Testis (tissue), 3 donors: Measurements from ENCODE around the gene NOXO1. TPM values are rescaled to one million over a fixed set of nuclear protein-coding genes. Genes with fewer than 3 reads are reported as not detected.

ENCODE experiments used
- DNase-seq: peaks from one replicate; pipeline ENCODE4 v3.0.0-alpha.2; 2019
- H3K27ac ChIP-seq, 2 donors: fragments of 200-600 bp; sonication (generic); one replicate each; pipeline ENCODE4 v1.5.1; 2019
- H3K27me3 ChIP-seq: fragments of 200-600 bp; sonication (generic); one replicate; pipeline ENCODE4 v1.5.1; 2019
- H3K36me3 ChIP-seq: fragments of 200-600 bp; sonication (generic); one replicate; pipeline ENCODE4 v1.5.1; 2017; ENCODE audit warnings: low read depth; ENCODE audit errors: missing control alignments
- H3K4me1 ChIP-seq: fragments of 200-600 bp; sonication (generic); one replicate; pipeline ENCODE4 v1.5.1; 2019
- H3K4me3 ChIP-seq, 2 donors: fragments of 200-600 bp; sonication (generic); one replicate each; pipeline ENCODE4 v1.5.1; 2017 to 2019
- H3K9me3 ChIP-seq: fragments of 200-600 bp; sonication (generic); one replicate; pipeline ENCODE4 v1.5.1; 2017
- CTCF ChIP-seq, 3 experiments: fragments of 450-650 bp in 2 of 3; fragments of 200-600 bp in 1 of 3; sonication (generic) in 1 of 3; IDR thresholded peaks; one replicate each; pipeline ENCODE4 v1.5.1; 2016 to 2019; ENCODE audit warnings: antibody characterized with exemption in 3 of 3, mild to moderate bottlenecking in 2 of 3, moderate library complexity in 1 of 3
- POLR2A ChIP-seq: fragments of 450-650 bp; IDR thresholded peaks from one replicate; pipeline ENCODE4 v1.6.1; 2017; ENCODE audit warnings: antibody characterized with exemption, mild to moderate bottlenecking, moderate library complexity
- WGBS, 2 donors: methylation state at CpG; one replicate each; pipeline ENCODE4 v1.1.5; 2018; 5-methylcytosine and 5-hydroxymethylcytosine counted together
- intact Hi-C: fragments of 100-400 bp; cut with DNase I; formaldehyde crosslinking; loops from one replicate; pipeline ENCODE4 v1.15.1; 2023; ENCODE audit warnings: low total_unique reads
- polyA plus RNA-seq: library from polyadenylated mRNA; stranded (reverse); fragments of 350-450 nt; fragmentation: Illumina TruSeq; extraction: RNeasy Lipid Tissue Mini Kit (QIAGEN cat#74804); gene quantifications from one replicate; pipeline ENCODE4 v1.2.3, GENCODE V29; 2014; ENCODE audit warnings: low read depth, low replicate concordance; ENCODE audit not compliant: insufficient read depth
- total RNA-seq, 2 donors: library from RNA; depleted of rRNA; stranded (reverse); fragments of >200 nt; gene quantifications; one replicate each; pipeline ENCODE4 v1.2.3, GENCODE V29; 2016

Gene NOXO1
- total and polyA plus RNA-seq, 3 donors from 2014 or later: 3.7 to 7.6 (median 4.8) TPM

- WGBS, 2 donors: 69% methylated on average over 16 to 37 of the region's 37 CpGs
- no peaks in the 10 kb centered on the region for H3K36me3 ChIP-seq
- no peak for TF ChIP-seq POLR2A
- no peak for DNase-seq
- no peaks in the 10 kb centered on the region for H3K9me3 ChIP-seq
- no peak overlapping the region for H3K27ac ChIP-seq
- peak overlapping the region; percentile 4 to 49 for H3K4me3 ChIP-seq
- H3K4me1 ChIP-seq: peaks cover 5% of the 10 kb centered on the region
- H3K27me3 ChIP-seq: no peaks in the 10 kb centered on the region
- intact Hi-C loops: no loop called here
These were observed 2.7 kb downstream of the NOXO1 start for GRCh38 chr16:1978476-1979120.

- Histone ChIP-seq H3K27ac (no peak overlapping the region), H3K36me3 (no peaks in the 10 kb centered on the region), H3K27me3 (no peaks in the 10 kb centered on the region), H3K4me1 (peaks cover 3% of the 10 kb centered on the region), H3K4me3 (no peak overlapping the region), H3K9me3 (no peaks in the 10 kb centered on the region)
- DNase-seq: no peak
- 94% methylated on average over 15 of the region's 18 CpGs; no CpG with 5 or more reads in 1 of the 2 donors for WGBS, 2 donors
- intact Hi-C loops: no loop called here
- TF ChIP-seq POLR2A (no peak), CTCF (IDR thresholded peaks at IDR 0.05) (no peak)
These were observed 3.4 kb downstream of the NOXO1 start for GRCh38 chr16:1977875-1978268.

- Histone ChIP-seq H3K27me3 (no peaks in the 10 kb centered on the region), H3K4me1 (peaks cover 7% of the 10 kb centered on the region), H3K4me3 (no peak overlapping the region), H3K27ac (no peak overlapping the region), H3K36me3 (no peaks in the 10 kb centered on the region), H3K9me3 (no peaks in the 10 kb centered on the region)
- DNase-seq: no peak
- WGBS, 2 donors: 92 to 100% methylated on average over 3 to 33 of the region's 33 CpGs
- TF ChIP-seq CTCF (IDR thresholded peaks at IDR 0.05) (no peak), POLR2A (no peak)
- intact Hi-C loops: no loop called here
These were observed 4.1 kb downstream of the NOXO1 start for GRCh38 chr16:1976951-1977874.

- intact Hi-C loops: no loop called here
- H3K36me3 ChIP-seq: no peaks in the 10 kb centered on the region
- H3K9me3 ChIP-seq: no peaks in the 10 kb centered on the region
- 93% methylated on average over 8 of the region's 8 CpGs; no CpG with 5 or more reads in 1 of the 2 donors for WGBS, 2 donors
- no peak for DNase-seq
- peaks cover 9% of the 10 kb centered on the region for H3K4me1 ChIP-seq
- H3K27ac ChIP-seq: no peak overlapping the region
- TF ChIP-seq CTCF (IDR thresholded peaks at IDR 0.05) (no peak), POLR2A (no peak)
- no peaks in the 10 kb centered on the region for H3K27me3 ChIP-seq
- no peak overlapping the region for H3K4me3 ChIP-seq
These were observed 5.1 kb downstream of the NOXO1 start for GRCh38 chr16:1976216-1976520.

- TF ChIP-seq CTCF (IDR thresholded peaks at IDR 0.05) (no peak), POLR2A (no peak)
- Histone ChIP-seq H3K27ac (no peak overlapping the region), H3K36me3 (no peaks in the 10 kb centered on the region), H3K4me3 (no peak overlapping the region), H3K4me1 (peaks cover 14% of the 10 kb centered on the region), H3K27me3 (no peaks in the 10 kb centered on the region), H3K9me3 (no peaks in the 10 kb centered on the region)
- DNase-seq: no peak
- intact Hi-C loops: no loop called here
- 89 to 95% methylated on average over 6 to 31 of the region's 33 CpGs for WGBS, 2 donors
These were observed 5.6 kb downstream of the NOXO1 start for GRCh38 chr16:1975432-1976215.
